ENCODE results near the gene FBL. TPM values are rescaled to one million over a fixed set of nuclear protein-coding genes. Genes with fewer than 3 reads are reported as not detected.

Gene FBL
- total and polyA plus RNA-seq, 2 of the 13 experiments (the other 11 are each of a cell fraction or from before 2014, with no cell fraction given): 153 to 468 TPM

GRCh38 chr19:39845584-39845932, 621 bp downstream of the FBL start (continued):
- TF ChIP-seq, protein P1, sequence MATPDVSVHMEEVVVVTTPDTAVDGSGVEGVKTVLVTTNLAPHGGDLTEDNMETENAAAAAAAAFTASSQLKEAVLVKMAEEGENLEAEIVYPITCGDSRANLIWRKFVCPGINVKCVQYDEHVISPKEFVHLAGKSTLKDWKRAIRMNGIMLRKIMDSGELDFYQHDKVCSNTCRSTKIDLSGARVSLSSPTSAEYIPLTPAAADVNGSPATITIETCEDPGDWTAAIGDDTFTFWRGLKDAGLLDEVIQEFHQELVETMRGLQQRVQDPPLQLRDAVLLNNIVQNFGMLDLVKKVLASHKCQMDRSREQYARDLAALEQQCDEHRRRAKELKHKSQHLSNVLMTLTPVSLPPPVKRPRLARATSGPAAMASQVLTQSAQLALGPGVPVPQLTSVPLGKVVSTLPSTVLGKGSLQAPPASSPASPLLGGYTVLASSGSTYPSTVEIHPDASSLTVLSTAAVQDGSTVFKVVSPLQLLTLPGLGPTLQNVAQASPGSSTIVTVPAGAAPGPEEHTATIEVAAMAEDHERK (CRISPR knock-in tag; IDR thresholded peaks at IDR 0.05; ENCODE audit: low read depth): no peak
- peak; percentile 37; the same call in 1 of the 2 replicates for TF ChIP-seq CTCF (CRISPR knock-in tag; IDR thresholded peaks at IDR 0.05)
- TF ChIP-seq, protein P2, sequence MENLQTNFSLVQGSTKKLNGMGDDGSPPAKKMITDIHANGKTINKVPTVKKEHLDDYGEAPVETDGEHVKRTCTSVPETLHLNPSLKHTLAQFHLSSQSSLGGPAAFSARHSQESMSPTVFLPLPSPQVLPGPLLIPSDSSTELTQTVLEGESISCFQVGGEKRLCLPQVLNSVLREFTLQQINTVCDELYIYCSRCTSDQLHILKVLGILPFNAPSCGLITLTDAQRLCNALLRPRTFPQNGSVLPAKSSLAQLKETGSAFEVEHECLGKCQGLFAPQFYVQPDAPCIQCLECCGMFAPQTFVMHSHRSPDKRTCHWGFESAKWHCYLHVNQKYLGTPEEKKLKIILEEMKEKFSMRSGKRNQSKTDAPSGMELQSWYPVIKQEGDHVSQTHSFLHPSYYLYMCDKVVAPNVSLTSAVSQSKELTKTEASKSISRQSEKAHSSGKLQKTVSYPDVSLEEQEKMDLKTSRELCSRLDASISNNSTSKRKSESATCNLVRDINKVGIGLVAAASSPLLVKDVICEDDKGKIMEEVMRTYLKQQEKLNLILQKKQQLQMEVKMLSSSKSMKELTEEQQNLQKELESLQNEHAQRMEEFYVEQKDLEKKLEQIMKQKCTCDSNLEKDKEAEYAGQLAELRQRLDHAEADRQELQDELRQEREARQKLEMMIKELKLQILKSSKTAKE (CRISPR knock-in tag; IDR thresholded peaks at IDR 0.05; ENCODE audit: borderline replicate concordance): no peak
- no peak for TF ChIP-seq ELF1 (CRISPR knock-in tag; IDR thresholded peaks at IDR 0.05)
- no peak for TF ChIP-seq TCF7L2 (IDR thresholded peaks at IDR 0.05; ENCODE audit: low read depth, low read length)
- no peak for TF ChIP-seq FLYWCH1 (CRISPR knock-in tag; IDR thresholded peaks at IDR 0.05)
- no peak for TF ChIP-seq ZFYVE20 (CRISPR knock-in tag; IDR thresholded peaks at IDR 0.05; ENCODE audit: borderline replicate concordance, low read depth)
- 0 out of 2 replicates have a peak, but pooled peaks have one; percentile 10 for TF ChIP-seq ZNF232 (CRISPR knock-in tag; IDR thresholded peaks at IDR 0.05; ENCODE audit: borderline replicate concordance)
- 0 out of 2 replicates have a peak, but pooled peaks have one; percentile 20 for TF ChIP-seq ZNF704 (CRISPR knock-in tag; IDR thresholded peaks at IDR 0.05; ENCODE audit: borderline replicate concordance)
- no peak for TF ChIP-seq STAT5B (CRISPR knock-in tag; IDR thresholded peaks at IDR 0.05)
